T-cell (primary cell): ENCODE data around the gene ADAMTS5. TPM values are rescaled to one million over a fixed set of nuclear protein-coding genes. Genes with fewer than 3 reads are reported as not detected.

ENCODE experiments used
- ATAC-seq, 4 experiments: fragments of 200-7000 bp in 3 of 4; fragments of 150-1000 bp in 1 of 4; cut with Tn5 transposase; replicated peaks in 1 of 4; 1 replicate in 3 of 4; 2 replicates in 1 of 4; pipeline ENCODE4 v1.10.0; 2021; ENCODE audit warnings: moderate library complexity in 3 of 4, mild to moderate bottlenecking in 2 of 4, moderate number of reproducible peaks in 1 of 4
- CTCF ChIA-PET, 2 donors: fragments of 300-600 bp; sonication (Branson Sonifier 250); formaldehyde crosslinking; loops; one replicate each; lab custom pipeline; 2022; ENCODE audit warnings: antibody characterized with exemption in 2 of 2; lab: Charles Lee
- POLR2A ChIA-PET, 2 donors: fragments of 300-600 bp; sonication (Branson Sonifier 250); formaldehyde crosslinking; loops; one replicate each; lab custom pipeline; 2022; ENCODE audit warnings: antibody characterized with exemption in 2 of 2; lab: Charles Lee
- DNase-seq, 35 experiments: peaks; one replicate each; pipeline versions ENCODE4 v3.0.0 to v3.0.0-alpha.2; 2013 to 2023
- H3K27ac ChIP-seq: one replicate; pipeline ENCODE4 v1.5.1; 2013; ENCODE audit warnings: low read length
- H3K27me3 ChIP-seq, 2 experiments: replicated peaks in 1 of 2; 1 replicate in 1 of 2; 2 replicates in 1 of 2; pipeline versions ENCODE4 v1.6.1 to v1.7.0; 2013; ENCODE audit warnings: low read length in 1 of 2, mixed read lengths in 1 of 2; ENCODE audit not compliant: control insufficient read depth in 2 of 2, insufficient read depth in 2 of 2; ENCODE audit errors: extremely low read depth in 1 of 2
- H3K36me3 ChIP-seq, 2 donors: 1 replicate in 1 of 2; 2 replicates in 1 of 2; pipeline versions ENCODE4 v1.6.1 to v1.7.0; 2013; ENCODE audit warnings: low read length in 1 of 2; ENCODE audit not compliant: control insufficient read depth in 2 of 2, insufficient read depth in 1 of 2; ENCODE audit errors: extremely low read depth in 1 of 2
- H3K4me1 ChIP-seq, 2 experiments: 1 replicate in 1 of 2; 2 replicates in 1 of 2; pipeline versions ENCODE4 v1.6.1 to v1.7.0; 2013; ENCODE audit warnings: low read length in 2 of 2, mixed read lengths in 1 of 2; ENCODE audit not compliant: insufficient read depth in 2 of 2, control insufficient read depth in 1 of 2; ENCODE audit errors: extremely low read depth in 1 of 2
- H3K4me3 ChIP-seq, 2 donors: 1 replicate in 1 of 2; 2 replicates in 1 of 2; pipeline versions ENCODE4 v1.5.1 to v1.7.0; 2013; ENCODE audit warnings: mild to moderate bottlenecking in 2 of 2, low read length in 1 of 2, moderate library complexity in 1 of 2; ENCODE audit not compliant: control insufficient read depth in 1 of 2; ENCODE audit errors: extremely low read depth in 1 of 2
- H3K9me3 ChIP-seq: 2 replicates; pipeline ENCODE4 v1.7.0; 2013
- H3K27ac Mint-ChIP-seq, 2 donors: one replicate each; pipeline ENCODE4 v1.8.0; 2020 to 2021; ENCODE audit warnings: mild to moderate bottlenecking in 2 of 2, mixed read lengths in 2 of 2
- H3K27me3 Mint-ChIP-seq, 2 donors: one replicate each; pipeline ENCODE4 v1.8.0; 2021 to 2022; ENCODE audit warnings: mixed read lengths in 2 of 2
- H3K36me3 Mint-ChIP-seq: one replicate; pipeline ENCODE4 v1.8.0; 2021; ENCODE audit warnings: mixed read lengths
- H3K4me1 Mint-ChIP-seq, 3 donors: one replicate each; pipeline ENCODE4 v1.8.0; 2020 to 2022; ENCODE audit warnings: mixed read lengths in 3 of 3, mild to moderate bottlenecking in 1 of 3
- H3K4me3 Mint-ChIP-seq, 3 donors: one replicate each; pipeline ENCODE4 v1.8.0; 2020 to 2022; ENCODE audit warnings: mild to moderate bottlenecking in 3 of 3, mixed read lengths in 3 of 3, moderate library complexity in 3 of 3
- H3K9me3 Mint-ChIP-seq, 3 donors: one replicate each; pipeline ENCODE4 v1.8.0; 2020 to 2022; ENCODE audit warnings: mixed read lengths in 3 of 3
- WGBS: methylation state at CpG from one replicate; pipeline ENCODE4 v1.1.5; 2013; ENCODE audit warnings: missing lambda C conversion rate; ENCODE audit not compliant: insufficient coverage; 5-methylcytosine and 5-hydroxymethylcytosine counted together
- total RNA-seq, 35 experiments: library from RNA in 6 of 35; stranded (reverse) in 6 of 35; fragments of 120-200 nt in 1 of 35; gene quantifications; one replicate each; pipeline versions ENCODE4 v1.2.1 to v1.2.4 and lab custom pipeline; 2013 to 2026

ADAMTS5 gene
- total RNA-seq, 5 donors from 2014 or later (not counting 1 experiment from before 2014, with no cell fraction given) = 0.03 TPM; not detected in 4

DNA sequence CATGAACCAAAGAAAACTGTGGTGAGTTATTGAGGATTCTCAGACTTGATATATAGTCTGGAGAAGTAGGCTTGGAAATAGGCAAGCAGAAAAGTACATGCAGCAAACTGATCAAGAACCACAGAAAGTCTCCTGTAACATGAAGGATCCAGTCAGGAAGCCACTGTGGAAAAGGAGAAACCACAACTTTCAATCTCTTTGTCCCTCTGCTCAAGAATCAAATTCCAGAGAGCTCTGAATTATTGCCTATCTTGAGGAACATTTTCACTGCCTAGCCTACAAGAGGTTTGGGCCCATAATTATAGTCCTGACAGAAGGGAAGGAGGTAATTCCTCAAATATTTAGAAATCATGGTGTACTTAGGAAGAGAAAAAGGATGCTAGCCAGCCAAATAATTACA, 78.6 kb downstream of the ADAMTS5 start:
- Mint-ChIP-seq H3K4me1 (no peaks in the 10 kb centered on the region), H3K27ac (no peak overlapping the region), H3K9me3 (peaks cover 0 to 4% (median 0%) of the 10 kb centered on the region in 3 donors), H3K27me3 (peaks cover 0 to 7% of the 10 kb centered on the region in 2 donors), H3K4me3 (no peak overlapping the region), H3K36me3 (no peaks in the 10 kb centered on the region)
- Histone ChIP-seq H3K4me3 (no peak overlapping the region), H3K27me3 (no peaks in the 10 kb centered on the region), H3K27ac (no peak overlapping the region), H3K9me3 (no peaks in the 10 kb centered on the region), H3K4me1 (no peaks in the 10 kb centered on the region), H3K36me3 (no peaks in the 10 kb centered on the region)
- POLR2A ChIA-PET = no interaction called here
- no peak for DNase-seq
- no peak for ATAC-seq
- CTCF ChIA-PET = interaction anchor here in 1 of 2 donors (1.0 kb wide), 1 partner anchor 59 kb away, joined by 3 read pairs; no protein-coding TSS in a partner anchor

DNA sequence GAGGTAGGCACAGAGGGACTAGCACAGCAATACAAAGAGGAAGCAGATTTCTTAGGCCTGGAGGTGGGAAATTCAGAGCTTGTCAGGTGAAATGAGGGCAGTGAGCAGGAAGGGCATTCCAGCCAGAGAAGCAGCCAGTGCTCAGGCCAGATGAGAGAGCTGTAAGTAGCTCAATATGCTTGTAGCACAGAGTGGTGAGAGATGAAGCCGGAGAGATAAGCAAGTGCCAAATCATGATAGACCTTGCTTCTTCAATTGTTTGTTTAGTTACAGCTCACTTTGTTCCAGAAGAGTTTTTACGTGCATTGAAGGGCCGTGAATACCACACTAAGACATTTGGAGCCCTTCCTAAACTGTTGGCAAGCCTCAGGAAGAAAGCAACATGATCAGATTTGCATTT, 79.6 kb downstream of the ADAMTS5 start:
- ChIA-PET CTCF (interaction anchor here in 1 of 2 donors (1.0 kb wide), 1 partner anchor 58 kb away, joined by 3 read pairs; no protein-coding TSS in a partner anchor), POLR2A (no interaction called here)
- Mint-ChIP-seq H3K9me3 (peaks cover 0 to 4% (median 0%) of the 10 kb centered on the region in 3 donors), H3K36me3 (no peaks in the 10 kb centered on the region), H3K4me3 (no peak overlapping the region), H3K27ac (no peak overlapping the region), H3K4me1 (no peaks in the 10 kb centered on the region), H3K27me3 (peaks cover 0 to 7% of the 10 kb centered on the region in 2 donors)
- Histone ChIP-seq H3K4me1 (no peaks in the 10 kb centered on the region), H3K27ac (no peak overlapping the region), H3K9me3 (no peaks in the 10 kb centered on the region), H3K27me3 (no peaks in the 10 kb centered on the region), H3K4me3 (no peak overlapping the region), H3K36me3 (no peaks in the 10 kb centered on the region)
- ATAC-seq (no peak), DNase-seq (no peak)
- WGBS = 90% methylated on average over 2 of the region's 3 CpGs

DNA sequence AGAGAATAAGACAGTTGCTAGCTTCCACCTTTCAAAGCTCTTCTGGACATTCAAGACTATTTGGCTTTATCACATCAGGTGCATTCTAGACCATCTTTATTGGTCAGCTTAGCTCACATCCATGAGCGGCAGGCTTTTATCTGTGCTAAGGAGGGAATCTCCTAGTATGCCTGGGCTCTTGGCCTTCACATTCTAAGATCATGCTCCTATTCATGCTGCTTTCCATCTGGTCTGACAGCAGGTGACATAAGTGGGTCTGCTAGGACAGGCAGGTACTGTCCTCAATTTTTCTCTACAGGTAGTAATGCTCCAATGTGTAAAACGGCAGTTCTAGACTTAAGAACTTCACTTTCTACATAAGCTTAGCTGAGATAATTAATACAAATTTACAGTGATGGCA, 82.5 kb downstream of the ADAMTS5 start:
- no peak for DNase-seq
- Histone ChIP-seq H3K4me1 (no peaks in the 10 kb centered on the region), H3K9me3 (no peaks in the 10 kb centered on the region), H3K27me3 (no peaks in the 10 kb centered on the region), H3K27ac (no peak overlapping the region), H3K4me3 (no peak overlapping the region), H3K36me3 (no peaks in the 10 kb centered on the region)
- Mint-ChIP-seq H3K9me3 (peaks cover 0 to 4% (median 0%) of the 10 kb centered on the region in 3 donors), H3K27me3 (peaks cover 0 to 12% of the 10 kb centered on the region in 2 donors), H3K4me3 (no peak overlapping the region), H3K27ac (no peak overlapping the region), H3K36me3 (no peaks in the 10 kb centered on the region), H3K4me1 (no peaks in the 10 kb centered on the region)
- ChIA-PET POLR2A (no interaction called here), CTCF (no interaction called here)
- WGBS = no CpG with 5 or more reads among the region's 2 CpGs
- ATAC-seq = no peak

DNA sequence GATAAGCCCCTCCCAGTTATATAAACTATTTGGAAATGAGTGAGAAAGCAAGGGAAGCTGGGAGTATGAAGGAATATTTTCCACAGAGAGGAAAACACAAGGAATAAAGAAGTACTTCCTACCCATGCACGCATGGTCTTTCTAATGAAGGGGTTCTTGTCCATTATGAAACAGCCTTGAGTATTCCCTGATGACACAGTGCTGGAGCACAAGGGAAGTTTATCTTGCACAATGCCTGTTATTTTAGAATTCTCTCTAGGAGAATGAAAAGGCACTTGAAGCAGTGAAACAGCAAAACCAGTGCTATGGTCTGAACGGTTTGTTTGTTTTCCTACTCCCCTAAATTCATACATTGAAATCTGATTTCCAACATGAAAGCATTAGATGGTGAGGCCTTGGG, 83.1 kb downstream of the ADAMTS5 start:
- no peaks in the 10 kb centered on the region for H3K36me3 Mint-ChIP-seq
- Histone ChIP-seq H3K27me3 (no peaks in the 10 kb centered on the region), H3K27ac (no peak overlapping the region), H3K9me3 (no peaks in the 10 kb centered on the region), H3K36me3 (no peaks in the 10 kb centered on the region), H3K4me3 (no peak overlapping the region), H3K4me1 (no peaks in the 10 kb centered on the region)
- no peak overlapping the region for H3K4me3 Mint-ChIP-seq
- no peak overlapping the region for H3K27ac Mint-ChIP-seq
- ChIA-PET POLR2A (no interaction called here), CTCF (no interaction called here)
- H3K9me3 Mint-ChIP-seq = peaks cover 0 to 4% (median 0%) of the 10 kb centered on the region in 3 donors
- ATAC-seq (no peak), DNase-seq (no peak)
- no CpG with 5 or more reads among the region's 2 CpGs for WGBS
- H3K27me3 Mint-ChIP-seq = peaks cover 0 to 12% of the 10 kb centered on the region in 2 donors
- H3K4me1 Mint-ChIP-seq = no peaks in the 10 kb centered on the region

DNA sequence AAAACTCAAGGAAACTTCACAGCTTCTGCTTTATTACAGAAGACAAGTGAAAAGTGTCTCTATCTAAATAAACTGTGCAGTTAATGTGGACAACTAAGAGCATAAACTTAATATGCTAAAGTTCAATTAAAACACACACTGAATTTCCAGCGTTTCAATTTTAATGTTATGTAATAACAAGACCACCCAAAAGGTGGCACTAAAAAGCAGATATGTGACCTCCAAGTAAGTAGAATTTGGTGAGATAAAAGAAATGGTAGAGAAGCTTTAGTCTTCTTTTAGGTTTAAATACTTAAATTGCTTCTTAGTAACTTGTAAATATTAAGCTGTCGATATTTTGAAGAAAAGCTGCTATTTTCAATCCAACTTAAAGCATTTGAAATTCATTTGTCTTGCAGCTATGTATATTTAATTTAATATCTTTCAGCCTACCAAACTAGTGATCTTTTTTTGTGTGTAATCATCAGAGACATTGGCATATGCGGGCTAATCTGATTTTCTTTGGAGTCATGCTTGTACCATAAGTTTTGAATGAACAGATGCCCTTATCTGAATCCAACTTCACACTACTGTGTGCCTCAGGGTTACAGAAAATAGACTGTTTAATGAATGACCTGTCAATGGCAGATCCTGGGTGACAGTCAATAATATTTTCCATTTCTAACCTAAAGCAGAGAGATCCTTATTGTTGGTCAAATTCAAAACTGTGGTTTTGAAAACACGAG, 85.2 kb downstream of the ADAMTS5 start:
- no CpG with 5 or more reads among the region's 4 CpGs for WGBS
- CTCF ChIA-PET = interaction anchor here (0.6 to 1.1 kb wide), 2 partner anchors 17 to 1867 kb away, joined by 3 read pairs; no protein-coding TSS in a partner anchor
- POLR2A ChIA-PET = no interaction called here
- Histone ChIP-seq H3K36me3 (no peaks in the 10 kb centered on the region), H3K4me1 (no peaks in the 10 kb centered on the region), H3K9me3 (no peaks in the 10 kb centered on the region), H3K27me3 (no peaks in the 10 kb centered on the region), H3K27ac (no peak overlapping the region), H3K4me3 (no peak overlapping the region)
- H3K9me3 Mint-ChIP-seq = no peaks in the 10 kb centered on the region
- H3K27me3 Mint-ChIP-seq = peaks cover 0 to 5% of the 10 kb centered on the region in 2 donors
- ATAC-seq (no peak), DNase-seq (no peak)
- H3K27ac Mint-ChIP-seq = no peak overlapping the region
- no peaks in the 10 kb centered on the region for H3K4me1 Mint-ChIP-seq
- H3K36me3 Mint-ChIP-seq = no peaks in the 10 kb centered on the region
- no peak overlapping the region for H3K4me3 Mint-ChIP-seq

DNA sequence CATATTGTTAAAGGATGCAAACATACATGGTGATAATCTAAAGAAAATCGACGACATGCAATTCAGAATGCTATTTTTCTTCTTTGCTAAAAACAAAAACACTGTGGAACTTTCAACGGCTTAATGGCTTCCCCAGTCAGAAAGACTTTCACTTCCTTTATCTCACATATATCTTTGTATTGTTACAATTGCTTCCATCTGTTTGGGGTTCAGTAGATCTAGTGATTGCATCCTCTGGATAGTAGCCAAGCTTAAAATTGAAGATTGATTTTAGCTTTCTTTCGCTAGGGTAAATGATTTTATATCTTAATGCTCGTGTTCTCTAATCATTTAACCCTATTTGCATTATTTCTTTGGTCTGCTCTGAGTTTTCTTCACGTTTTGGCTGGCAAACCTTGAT, 89.9 kb downstream of the ADAMTS5 start:
- ATAC-seq = no peak
- H3K4me3 Mint-ChIP-seq = no peak overlapping the region
- H3K4me1 ChIP-seq = no peaks in the 10 kb centered on the region
- no peaks in the 10 kb centered on the region for H3K36me3 Mint-ChIP-seq
- WGBS = no CpG with 5 or more reads among the region's 6 CpGs
- no peaks in the 10 kb centered on the region for H3K27me3 ChIP-seq
- H3K9me3 ChIP-seq = no peaks in the 10 kb centered on the region
- ChIA-PET POLR2A (no interaction called here), CTCF (no interaction called here)
- no peak overlapping the region for H3K4me3 ChIP-seq
- DNase-seq = no peak
- no peaks in the 10 kb centered on the region for H3K4me1 Mint-ChIP-seq
- peaks cover 0 to 2% (median 0%) of the 10 kb centered on the region in 3 donors for H3K9me3 Mint-ChIP-seq
- H3K27me3 Mint-ChIP-seq = peaks cover 0 to 3% of the 10 kb centered on the region in 2 donors
- no peaks in the 10 kb centered on the region for H3K36me3 ChIP-seq
- H3K27ac ChIP-seq = no peak overlapping the region
- no peak overlapping the region for H3K27ac Mint-ChIP-seq
